SH-SY5Y (cell line): ENCODE results near the gene RRAGD.

Source experiments
- GATA2 ChIP-seq: IDR thresholded peaks from 2 replicates; pipeline ENCODE4 v1.6.1; 2011; ENCODE audit warnings: mild to moderate bottlenecking, low read depth, low read length
- GATA3 ChIP-seq: IDR thresholded peaks from 2 replicates; pipeline ENCODE4 v1.6.1; 2011; ENCODE audit warnings: low read depth, mild to moderate bottlenecking, low read length, moderate library complexity

GRCh38 chr6:89400912-89401399 is 11.1 kb downstream of the RRAGD start:
- TF ChIP-seq GATA2, result no peak
- no peak for TF ChIP-seq GATA3
